GM21360 (cell line): ENCODE measurements around the gene RFFL.

Source experiments
- ATAC-seq: cut with Tn5 transposase; IDR thresholded peaks from one replicate; pipeline ENCODE4 v1.9.1; 2021; ENCODE audit warnings: mild to moderate bottlenecking, moderate library complexity; ENCODE audit not compliant: unreplicated experiment

Gene RFFL

GRCh38 chr17:35081638-35082037 lies 18.1 kb upstream of the RFFL start:
- ATAC-seq = no peak

DNA sequence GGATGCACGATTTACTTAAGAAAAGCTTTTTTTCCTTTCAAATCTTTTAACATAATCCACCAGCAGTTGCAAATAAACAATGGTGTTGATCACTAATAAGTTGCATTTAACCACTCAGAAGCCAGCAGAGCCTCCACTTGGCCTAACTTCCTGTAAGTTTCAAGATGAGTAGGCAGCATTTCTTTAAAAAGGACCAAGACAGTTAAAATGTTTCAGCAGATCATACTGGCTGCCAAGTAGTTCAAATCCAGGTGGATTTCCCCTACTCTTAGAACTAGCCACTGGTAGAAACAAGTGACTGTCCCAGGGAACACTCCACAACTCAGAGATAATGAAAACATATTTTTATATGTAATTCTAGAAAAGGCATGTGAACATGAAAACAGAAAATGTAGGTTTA lies 17.0 kb upstream of the RFFL start:
- peak; percentile 61 for ATAC-seq

- ATAC-seq = no peak
Observed at GRCh38 chr17:35079547-35080423, 16.3 kb upstream of the RFFL start.

- no peak for ATAC-seq
Observed at GRCh38 chr17:35076874-35077273, 13.4 kb upstream of the RFFL start.

DNA sequence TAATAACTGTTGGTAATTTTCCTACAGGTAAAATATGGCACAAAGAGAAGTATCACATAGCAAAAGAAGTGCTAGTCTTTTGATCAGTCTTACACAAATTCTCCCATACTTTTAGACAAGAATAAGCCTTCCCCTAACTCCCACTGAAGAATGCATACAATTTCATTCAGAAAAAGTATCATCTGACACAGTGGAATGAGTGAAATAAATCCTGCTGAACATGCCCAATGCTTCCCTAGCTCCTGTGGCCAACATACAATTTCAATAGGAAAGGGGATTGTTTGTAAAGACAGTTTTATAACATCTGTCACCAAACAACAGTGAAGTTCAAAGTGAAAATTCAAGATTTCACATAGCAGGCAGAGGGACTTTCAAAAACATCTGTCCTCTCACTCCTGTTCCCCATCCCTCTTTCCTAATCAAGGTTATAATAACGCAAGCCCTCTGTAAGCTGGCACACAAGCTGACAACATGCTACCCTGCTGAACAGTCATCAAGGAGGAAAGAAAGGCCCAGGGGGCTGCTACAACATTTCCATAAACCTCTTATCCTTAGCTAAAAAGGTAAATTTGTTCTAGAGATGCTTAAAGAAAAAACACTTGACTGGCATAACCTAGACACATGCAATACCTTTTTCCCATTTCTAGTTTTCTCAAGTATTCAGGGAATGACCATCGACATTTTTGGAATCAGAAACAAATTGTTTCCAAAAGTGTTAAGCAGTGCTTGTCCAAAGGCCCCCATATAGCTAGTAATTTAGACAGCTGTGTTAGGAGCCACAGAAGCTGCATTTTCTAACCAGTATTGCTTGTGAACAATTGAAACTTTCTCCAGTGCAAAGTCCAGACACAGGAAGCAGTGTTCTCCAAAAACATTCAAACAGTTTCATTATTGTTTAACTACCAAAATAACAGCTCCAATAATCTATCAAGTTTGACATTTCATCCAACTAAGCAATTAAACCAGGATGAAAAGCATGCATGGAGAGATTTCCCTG lies 11.5 kb upstream of the RFFL start:
- ATAC-seq = no peak

DNA sequence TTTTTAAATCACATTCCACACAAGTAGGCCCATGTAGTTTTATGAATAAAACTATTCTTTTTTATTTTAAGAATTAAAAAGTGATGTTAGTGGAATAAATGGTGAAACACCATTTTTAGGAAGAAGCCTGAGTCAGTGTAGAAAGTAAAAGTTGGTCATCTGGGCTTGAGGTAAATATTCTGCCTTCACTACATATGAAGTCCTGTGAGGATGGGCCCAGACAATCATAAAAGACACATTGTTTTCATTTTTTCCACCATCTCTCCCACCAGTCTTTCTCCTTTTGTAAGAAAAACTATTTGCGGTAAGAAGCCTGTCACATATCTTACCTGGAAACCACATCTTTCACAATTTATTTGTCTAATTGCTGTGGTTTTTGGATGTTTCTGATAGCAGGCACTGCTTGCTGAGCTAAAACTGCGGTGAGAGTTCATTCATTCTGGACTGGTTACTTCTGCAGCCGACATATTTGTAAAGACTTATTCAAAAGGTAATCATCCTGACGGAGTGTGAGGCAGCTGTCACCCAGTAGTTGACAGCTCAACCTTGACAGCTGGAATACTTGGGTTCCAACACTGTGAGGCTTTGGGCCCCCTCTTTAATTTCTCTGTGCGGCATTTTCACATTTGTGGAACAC lies 10.6 kb upstream of the RFFL start:
- ATAC-seq = no peak

- ATAC-seq = no peak
Observed at GRCh38 chr17:35073183-35073790, 9.8 kb upstream of the RFFL start.

GRCh38 chr17:35069311-35069710 lies 5.8 kb upstream of the RFFL start:
- no peak for ATAC-seq

- ATAC-seq = no peak
Observed at GRCh38 chr17:35068249-35068648, 4.7 kb upstream of the RFFL start.

DNA sequence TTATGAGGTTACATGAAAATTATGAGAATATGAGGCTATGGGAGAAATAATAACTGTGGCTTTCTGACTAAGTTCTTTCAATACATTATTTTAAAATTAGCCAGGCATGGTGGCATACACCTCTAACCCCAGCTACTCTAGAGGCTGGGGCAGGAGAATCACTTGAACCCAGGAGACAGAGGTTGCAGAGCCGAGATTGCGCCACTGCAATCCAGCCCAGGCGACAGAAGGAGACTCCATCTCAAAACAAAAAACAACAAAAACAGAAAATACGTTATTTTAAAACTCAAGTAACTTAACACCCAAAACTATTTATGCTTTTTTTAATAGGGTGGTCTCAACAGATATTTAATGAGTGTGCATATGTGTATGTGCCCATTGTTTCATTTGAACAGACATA lies 2.4 kb upstream of the RFFL start:
- ATAC-seq = no peak

GRCh38 chr17:35064516-35065215 lies 1.2 kb upstream of the RFFL start:
- no peak for ATAC-seq

DNA sequence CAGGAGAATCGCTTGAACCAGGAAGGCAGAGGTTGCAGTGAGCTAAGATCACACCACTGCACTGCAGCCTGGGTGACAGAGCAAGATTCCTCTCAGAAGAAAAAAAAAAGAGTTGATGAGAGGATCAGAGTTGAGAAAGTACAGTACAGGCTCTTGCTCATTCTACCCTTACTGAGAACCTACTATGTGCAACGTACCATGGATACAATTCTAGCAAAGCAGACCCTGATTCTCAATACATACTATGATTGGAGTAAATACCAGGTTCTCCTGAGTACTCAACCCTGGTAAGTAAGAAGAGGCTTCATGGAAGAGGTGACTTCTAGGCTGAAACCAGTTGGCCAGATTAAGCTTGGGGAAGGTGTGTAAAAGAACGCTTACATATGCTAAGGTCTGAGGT lies 1.2 kb downstream of the RFFL start:
- no peak for ATAC-seq

DNA sequence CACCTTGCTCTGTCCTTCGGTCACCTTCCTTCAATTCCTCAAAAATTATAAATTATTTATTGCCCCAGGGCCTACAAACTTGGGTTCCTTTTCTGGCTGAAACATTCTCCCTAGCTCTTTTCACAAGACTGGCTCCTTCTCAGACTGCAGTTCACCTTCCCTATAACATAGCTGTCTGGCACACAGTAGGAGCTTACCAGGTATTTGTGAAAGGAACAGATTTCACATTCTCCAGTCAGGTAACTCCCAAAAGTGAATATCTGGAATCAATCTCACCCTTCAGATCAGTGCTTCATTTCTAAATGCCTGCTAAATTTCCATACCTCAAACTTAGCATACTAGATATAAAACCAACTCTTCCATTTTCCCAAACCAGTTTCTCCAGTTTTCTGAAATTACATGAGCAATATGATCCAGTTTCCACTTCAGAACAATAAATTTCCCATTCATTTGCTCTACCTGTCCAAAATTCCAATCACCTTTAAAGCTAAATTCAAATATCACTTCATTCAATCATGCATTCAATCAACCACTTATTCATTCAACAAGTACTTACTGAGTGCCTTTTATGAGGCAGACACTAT lies 6.1 kb downstream of the RFFL start:
- no peak for ATAC-seq

GRCh38 chr17:35056013-35056412 lies 7.5 kb downstream of the RFFL start:
- no peak for ATAC-seq

GRCh38 chr17:35053204-35053603 lies 10.3 kb downstream of the RFFL start:
- no peak for ATAC-seq

DNA sequence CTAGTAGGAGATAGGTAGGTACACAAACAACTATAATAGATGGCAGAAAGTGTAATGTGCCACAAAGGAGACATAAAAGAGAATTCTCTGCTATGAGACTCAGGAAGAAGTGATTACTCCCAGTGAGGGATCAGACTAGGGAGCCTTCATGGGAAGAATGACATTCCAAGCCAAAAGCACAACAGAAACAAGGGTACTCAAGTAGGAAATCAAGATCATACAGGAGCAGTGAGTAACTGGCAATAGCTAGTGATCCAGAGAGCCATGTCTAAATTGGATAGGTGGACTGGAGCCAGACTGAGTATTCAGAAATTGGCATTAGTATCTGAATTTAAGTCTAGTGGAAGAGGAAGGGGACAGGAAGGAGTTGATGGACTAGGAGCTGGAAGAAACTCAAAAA lies 10.7 kb downstream of the RFFL start:
- no peak for ATAC-seq

DNA sequence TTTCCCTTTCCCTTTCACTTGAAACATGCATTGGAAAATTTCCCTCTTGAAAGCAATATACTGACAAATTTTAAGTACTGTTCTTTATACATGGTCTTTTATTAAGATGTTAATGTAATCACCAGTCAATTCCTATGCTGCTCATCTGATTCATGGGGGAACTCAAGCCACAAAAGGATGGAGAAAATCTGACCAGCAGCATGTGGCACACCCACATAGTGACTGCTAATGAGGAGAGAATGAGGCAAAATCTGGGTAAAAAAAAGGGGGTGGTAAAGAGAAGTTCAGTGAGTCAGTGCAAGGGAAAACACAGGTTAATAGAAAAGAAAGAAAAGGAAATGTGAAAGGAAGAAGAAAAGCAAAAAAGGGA lies 11.3 kb downstream of the RFFL start:
- no peak for ATAC-seq

DNA sequence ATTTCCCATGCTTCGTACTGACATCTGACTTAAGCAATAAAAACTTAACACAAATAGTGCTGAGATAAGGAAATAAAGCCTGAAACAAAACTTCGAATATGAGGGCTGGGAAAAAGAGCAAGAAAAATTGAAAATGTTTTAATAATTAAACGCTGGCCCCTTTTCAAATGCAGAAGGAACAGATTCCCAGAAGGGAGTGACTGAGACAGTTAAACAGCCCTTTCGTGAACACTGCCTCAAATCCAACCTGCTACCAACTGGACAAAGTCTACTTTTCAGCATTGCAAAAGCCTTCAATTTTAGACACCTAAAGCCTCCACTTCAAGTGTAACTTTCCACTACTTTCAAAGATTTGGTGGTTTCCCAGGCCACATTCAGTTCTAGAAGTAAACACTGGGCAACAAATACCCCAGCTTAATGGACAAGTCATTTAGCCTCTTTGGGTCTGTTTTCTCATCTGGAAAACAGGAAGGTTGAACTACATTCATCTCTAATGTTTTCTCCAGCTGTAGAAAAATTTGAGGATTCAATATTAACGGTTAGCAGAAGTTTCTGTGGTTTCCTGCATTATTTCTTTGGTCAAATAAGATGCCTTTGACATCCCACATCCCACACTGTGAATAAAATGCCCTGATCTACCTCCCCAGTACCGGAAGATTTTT lies 11.8 kb downstream of the RFFL start:
- ATAC-seq = peak; percentile 37

DNA sequence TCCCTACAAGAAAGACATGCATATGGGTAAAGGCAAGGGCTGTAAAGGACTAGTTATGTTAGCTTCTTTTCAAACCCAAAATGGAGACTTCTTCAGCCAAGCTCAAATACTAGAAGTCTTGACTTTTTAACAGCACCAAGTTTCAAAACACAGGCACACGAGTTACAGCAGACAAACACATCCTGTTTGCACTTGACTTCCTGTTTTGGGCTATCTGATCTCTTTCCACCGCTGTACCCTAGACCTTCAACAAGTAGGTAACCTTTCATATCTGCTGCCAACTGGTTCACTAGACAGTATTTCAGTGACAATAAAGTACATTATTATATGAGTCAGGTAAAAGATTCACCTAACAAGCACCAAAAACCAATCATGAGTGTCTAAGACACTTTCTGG lies 12.3 kb downstream of the RFFL start:
- ATAC-seq = peak; percentile 62
